WTC11 (cell line): ENCODE measurements around the gene MYO16. TPM values are rescaled to one million over a fixed set of nuclear protein-coding genes. Genes with fewer than 3 reads are reported as not detected.

Experiments used
- ATAC-seq: fragments of 200-7000 bp; cut with Tn5 transposase; 2 replicates; pipeline ENCODE4 v1.10.0; 2021; ENCODE audit warnings: mild to moderate bottlenecking, moderate library complexity
- CTCF ChIA-PET: fragments of 300-600 bp; sonication (Branson Sonifier 250); formaldehyde crosslinking; loops from one replicate; lab custom pipeline; 2021; ENCODE audit warnings: antibody characterized with exemption; lab: Charles Lee
- POLR2A ChIA-PET: fragments of 350-600 bp; sonication (Branson Sonifier 250); formaldehyde crosslinking; loops from one replicate; lab custom pipeline; 2021; ENCODE audit warnings: antibody characterized with exemption; lab: Charles Lee
- DNase-seq: peaks from one replicate; pipeline ENCODE4 v3.0.0; 2021; ENCODE audit warnings: low spot score
- H3K27ac Mint-ChIP-seq: 2 replicates; pipeline ENCODE4 v1.8.0; 2021; ENCODE audit warnings: mixed read lengths
- H3K27me3 Mint-ChIP-seq: 2 replicates; pipeline ENCODE4 v1.8.0; 2021; ENCODE audit warnings: low read depth, mild to moderate bottlenecking, moderate library complexity, mixed read lengths
- H3K36me3 Mint-ChIP-seq: 2 replicates; pipeline ENCODE4 v1.8.0; 2021; ENCODE audit warnings: mixed read lengths
- H3K4me1 Mint-ChIP-seq: 2 replicates; pipeline ENCODE4 v1.8.0; 2022; ENCODE audit warnings: mixed read lengths
- H3K4me3 Mint-ChIP-seq: 2 replicates; pipeline ENCODE4 v1.8.0; 2021; ENCODE audit warnings: mild to moderate bottlenecking, moderate library complexity, mixed read lengths
- H3K9me3 Mint-ChIP-seq: 2 replicates; pipeline ENCODE4 v1.8.0; 2021; ENCODE audit warnings: mixed read lengths
- ATF1 ChIP-seq: sonication (generic); formaldehyde crosslinking; IDR thresholded peaks from 2 replicates; pipeline ENCODE4 v1.8.1; 2023; ENCODE audit warnings: mild to moderate bottlenecking, moderate library complexity, missing genetic modification reagents
- ETV6 ChIP-seq: sonication (generic); formaldehyde crosslinking; IDR thresholded peaks from 2 replicates; pipeline ENCODE4 v1.8.1; 2022; ENCODE audit warnings: mild to moderate bottlenecking, missing genetic modification reagents
- GRHL2 ChIP-seq: fragments of 250-450 bp; sonication (Bioruptor Pico); IDR thresholded peaks from 2 replicates; pipeline ENCODE4 v1.8.0; 2022; ENCODE audit warnings: mild to moderate bottlenecking, moderate library complexity; ENCODE audit not compliant: insufficient replicate concordance, severe bottlenecking
- GTF2I ChIP-seq: fragments of 250-450 bp; sonication (Bioruptor Pico); conservative IDR thresholded peaks from 2 replicates; pipeline ENCODE4 v1.4.0; 2021; ENCODE audit warnings: mild to moderate bottlenecking
- KAT7 ChIP-seq: sonication (generic); formaldehyde crosslinking; IDR thresholded peaks from 2 replicates; pipeline ENCODE4 v1.8.1; 2023; ENCODE audit warnings: missing genetic modification reagents, mild to moderate bottlenecking, borderline replicate concordance
- MYBL2 ChIP-seq: sonication (generic); formaldehyde crosslinking; IDR thresholded peaks from 2 replicates; pipeline ENCODE4 v1.8.1; 2023; ENCODE audit warnings: mild to moderate bottlenecking, moderate library complexity, missing genetic modification reagents
- SMAD4 ChIP-seq: sonication (generic); formaldehyde crosslinking; IDR thresholded peaks from 2 replicates; pipeline ENCODE4 v1.8.0; 2022; ENCODE audit warnings: mild to moderate bottlenecking, missing genetic modification reagents
- TCF7 ChIP-seq: sonication (generic); formaldehyde crosslinking; IDR thresholded peaks from 2 replicates; pipeline ENCODE4 v1.8.0; 2022; ENCODE audit warnings: mild to moderate bottlenecking, low read depth, missing genetic modification reagents, moderate library complexity
- total RNA-seq: library from RNA; stranded (reverse); gene quantifications from 3 replicates; pipeline ENCODE4 v1.2.3, GENCODE V29; 2021
- TF ChIP-seq, protein P1 (sequence below): fragments of 250-450 bp; sonication (Bioruptor Pico); IDR thresholded peaks from 2 replicates; pipeline ENCODE4 v1.9.0; 2021; ENCODE audit warnings: moderate library complexity, mild to moderate bottlenecking, inconsistent platforms, borderline replicate concordance
- TF ChIP-seq, protein P2 (sequence below): fragments of 250-450 bp; sonication (Bioruptor Pico); IDR thresholded peaks from 2 replicates; pipeline ENCODE4 v1.8.0; 2021; ENCODE audit warnings: mild to moderate bottlenecking
- TF ChIP-seq, protein P3 (sequence below): sonication (generic); formaldehyde crosslinking; IDR thresholded peaks from 2 replicates; pipeline ENCODE4 v1.8.1; 2023; ENCODE audit warnings: mild to moderate bottlenecking, missing genetic modification reagents, borderline replicate concordance
- TF ChIP-seq, protein P4 (sequence below): sonication (generic); formaldehyde crosslinking; IDR thresholded peaks from 2 replicates; pipeline ENCODE4 v1.8.1; 2022; ENCODE audit warnings: mild to moderate bottlenecking, moderate library complexity, missing genetic modification reagents
- TF ChIP-seq, protein P5 (sequence below): sonication (generic); formaldehyde crosslinking; IDR thresholded peaks from 2 replicates; pipeline ENCODE4 v1.8.1; 2023; ENCODE audit warnings: mild to moderate bottlenecking, missing genetic modification reagents, moderate library complexity
- TF ChIP-seq, protein P6 (sequence below): sonication (generic); formaldehyde crosslinking; IDR thresholded peaks from 2 replicates; pipeline ENCODE4 v1.8.0; 2023; ENCODE audit warnings: missing genetic modification reagents, mild to moderate bottlenecking, borderline replicate concordance
- TF ChIP-seq, protein P7 (sequence below): sonication (generic); formaldehyde crosslinking; IDR thresholded peaks from 2 replicates; pipeline ENCODE4 v1.8.0; 2022; ENCODE audit warnings: mild to moderate bottlenecking, missing genetic modification reagents
- TF ChIP-seq, protein P8 (sequence below): sonication (generic); formaldehyde crosslinking; IDR thresholded peaks from 2 replicates; pipeline ENCODE4 v1.8.0; 2022; ENCODE audit warnings: mild to moderate bottlenecking, missing genetic modification reagents

MYO16 gene
- total RNA-seq, 1 experiment from 2014 or later = 0.09 TPM

DNA sequence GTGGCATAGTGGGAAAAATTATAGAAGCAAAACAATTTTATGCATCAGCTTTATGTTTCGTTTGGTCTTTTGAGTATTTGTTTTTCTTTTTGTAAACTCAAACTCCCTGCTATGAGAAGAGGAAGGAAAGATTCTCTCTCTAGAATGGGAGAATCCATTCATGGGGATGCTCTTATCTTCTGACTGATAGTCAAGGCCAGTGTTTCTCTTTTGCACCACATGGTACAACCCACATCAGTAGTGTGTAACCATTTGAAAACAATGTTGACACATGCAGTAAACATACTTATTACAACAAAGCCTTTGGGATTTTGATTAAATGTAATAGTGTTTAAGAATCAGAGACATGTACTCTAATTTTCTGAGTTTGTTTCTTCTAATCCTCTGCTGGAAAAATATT, 490.5 kb downstream of the MYO16 start (continued):
- TF ChIP-seq, protein P1, sequence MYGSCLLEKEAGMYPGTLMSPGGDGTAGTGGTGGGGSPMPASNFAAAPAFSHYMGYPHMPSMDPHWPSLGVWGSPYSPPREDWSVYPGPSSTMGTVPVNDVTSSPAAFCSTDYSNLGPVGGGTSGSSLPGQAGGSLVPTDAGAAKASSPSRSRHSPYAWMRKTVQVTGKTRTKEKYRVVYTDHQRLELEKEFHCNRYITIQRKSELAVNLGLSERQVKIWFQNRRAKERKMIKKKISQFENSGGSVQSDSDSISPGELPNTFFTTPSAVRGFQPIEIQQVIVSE = no peak
- TF ChIP-seq, protein P2, sequence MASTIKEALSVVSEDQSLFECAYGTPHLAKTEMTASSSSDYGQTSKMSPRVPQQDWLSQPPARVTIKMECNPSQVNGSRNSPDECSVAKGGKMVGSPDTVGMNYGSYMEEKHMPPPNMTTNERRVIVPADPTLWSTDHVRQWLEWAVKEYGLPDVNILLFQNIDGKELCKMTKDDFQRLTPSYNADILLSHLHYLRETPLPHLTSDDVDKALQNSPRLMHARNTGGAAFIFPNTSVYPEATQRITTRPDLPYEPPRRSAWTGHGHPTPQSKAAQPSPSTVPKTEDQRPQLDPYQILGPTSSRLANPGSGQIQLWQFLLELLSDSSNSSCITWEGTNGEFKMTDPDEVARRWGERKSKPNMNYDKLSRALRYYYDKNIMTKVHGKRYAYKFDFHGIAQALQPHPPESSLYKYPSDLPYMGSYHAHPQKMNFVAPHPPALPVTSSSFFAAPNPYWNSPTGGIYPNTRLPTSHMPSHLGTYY (CRISPR knock-in tag) = no peak
- TF ChIP-seq MYBL2 (no peak), ETV6 (no peak), KAT7 (CRISPR knock-in tag) (no peak), GRHL2 (no peak), SMAD4 (CRISPR knock-in tag) (no peak)
- TF ChIP-seq, protein P3, sequence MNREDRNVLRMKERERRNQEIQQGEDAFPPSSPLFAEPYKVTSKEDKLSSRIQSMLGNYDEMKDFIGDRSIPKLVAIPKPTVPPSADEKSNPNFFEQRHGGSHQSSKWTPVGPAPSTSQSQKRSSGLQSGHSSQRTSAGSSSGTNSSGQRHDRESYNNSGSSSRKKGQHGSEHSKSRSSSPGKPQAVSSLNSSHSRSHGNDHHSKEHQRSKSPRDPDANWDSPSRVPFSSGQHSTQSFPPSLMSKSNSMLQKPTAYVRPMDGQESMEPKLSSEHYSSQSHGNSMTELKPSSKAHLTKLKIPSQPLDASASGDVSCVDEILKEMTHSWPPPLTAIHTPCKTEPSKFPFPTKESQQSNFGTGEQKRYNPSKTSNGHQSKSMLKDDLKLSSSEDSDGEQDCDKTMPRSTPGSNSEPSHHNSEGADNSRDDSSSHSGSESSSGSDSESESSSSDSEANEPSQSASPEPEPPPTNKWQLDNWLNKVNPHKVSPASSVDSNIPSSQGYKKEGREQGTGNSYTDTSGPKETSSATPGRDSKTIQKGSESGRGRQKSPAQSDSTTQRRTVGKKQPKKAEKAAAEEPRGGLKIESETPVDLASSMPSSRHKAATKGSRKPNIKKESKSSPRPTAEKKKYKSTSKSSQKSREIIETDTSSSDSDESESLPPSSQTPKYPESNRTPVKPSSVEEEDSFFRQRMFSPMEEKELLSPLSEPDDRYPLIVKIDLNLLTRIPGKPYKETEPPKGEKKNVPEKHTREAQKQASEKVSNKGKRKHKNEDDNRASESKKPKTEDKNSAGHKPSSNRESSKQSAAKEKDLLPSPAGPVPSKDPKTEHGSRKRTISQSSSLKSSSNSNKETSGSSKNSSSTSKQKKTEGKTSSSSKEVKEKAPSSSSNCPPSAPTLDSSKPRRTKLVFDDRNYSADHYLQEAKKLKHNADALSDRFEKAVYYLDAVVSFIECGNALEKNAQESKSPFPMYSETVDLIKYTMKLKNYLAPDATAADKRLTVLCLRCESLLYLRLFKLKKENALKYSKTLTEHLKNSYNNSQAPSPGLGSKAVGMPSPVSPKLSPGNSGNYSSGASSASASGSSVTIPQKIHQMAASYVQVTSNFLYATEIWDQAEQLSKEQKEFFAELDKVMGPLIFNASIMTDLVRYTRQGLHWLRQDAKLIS = no peak
- TF ChIP-seq, all 79 proteins: peak for 0

DNA sequence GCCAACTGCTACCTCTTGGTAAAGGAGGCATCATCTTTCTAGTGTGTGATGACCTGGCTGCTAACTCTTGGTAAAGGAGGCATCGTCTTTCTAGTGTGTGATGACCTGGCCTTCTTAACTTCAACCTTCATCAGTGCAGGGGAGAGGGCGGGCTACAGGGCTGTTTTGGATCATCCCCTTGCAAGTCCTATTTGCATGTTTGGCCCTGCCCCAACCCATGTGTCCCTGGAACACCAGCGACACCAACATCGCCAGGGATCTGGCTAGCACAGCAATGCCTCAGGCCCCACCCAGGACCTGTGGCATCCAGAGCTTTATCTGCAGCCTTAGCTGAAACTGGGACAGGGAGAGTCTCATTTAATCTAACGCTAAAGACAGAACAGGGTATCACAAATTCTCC, 492.4 kb downstream of the MYO16 start:
- CTCF ChIA-PET = no interaction called here
- TF ChIP-seq ETV6 = no peak
- Mint-ChIP-seq H3K4me3 (no peak overlapping the region), H3K9me3 (no peaks in the 10 kb centered on the region), H3K27me3 (no peaks in the 10 kb centered on the region), H3K36me3 (no peaks in the 10 kb centered on the region), H3K4me1 (peaks cover 15% of the 10 kb centered on the region), H3K27ac (no peak overlapping the region)
- DNase-seq (no peak), ATAC-seq (peak; percentile 68)
- POLR2A ChIA-PET = no interaction called here

DNA sequence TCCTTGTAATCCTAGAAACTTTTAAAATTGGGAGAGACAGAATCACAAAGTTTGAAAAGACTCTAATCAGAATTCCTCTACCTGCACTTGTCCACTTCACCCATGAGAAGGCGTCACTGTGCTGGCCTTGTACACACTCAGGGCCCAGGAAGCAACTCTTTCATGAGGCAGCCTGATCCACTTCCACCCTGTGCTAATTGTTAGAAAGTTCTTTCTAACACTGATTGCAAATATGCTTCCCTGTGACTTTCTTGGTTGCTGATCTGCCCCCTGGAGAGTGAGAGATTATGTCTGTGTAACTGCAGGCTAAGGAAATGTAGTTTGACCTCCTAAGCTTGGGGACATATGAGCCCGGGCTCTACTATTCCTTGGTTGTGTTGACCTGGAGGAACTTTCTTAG, 494.6 kb downstream of the MYO16 start:
- ChIA-PET CTCF (no interaction called here), POLR2A (no interaction called here)
- no peaks in the 10 kb centered on the region for H3K27me3 Mint-ChIP-seq
- ATAC-seq = peak; percentile 71
- H3K9me3 Mint-ChIP-seq = no peaks in the 10 kb centered on the region
- DNase-seq = no peak
- H3K27ac Mint-ChIP-seq = no peak overlapping the region
- H3K4me1 Mint-ChIP-seq = peaks cover 19% of the 10 kb centered on the region
- H3K4me3 Mint-ChIP-seq = no peak overlapping the region
- no peaks in the 10 kb centered on the region for H3K36me3 Mint-ChIP-seq
- TF ChIP-seq, protein P4, sequence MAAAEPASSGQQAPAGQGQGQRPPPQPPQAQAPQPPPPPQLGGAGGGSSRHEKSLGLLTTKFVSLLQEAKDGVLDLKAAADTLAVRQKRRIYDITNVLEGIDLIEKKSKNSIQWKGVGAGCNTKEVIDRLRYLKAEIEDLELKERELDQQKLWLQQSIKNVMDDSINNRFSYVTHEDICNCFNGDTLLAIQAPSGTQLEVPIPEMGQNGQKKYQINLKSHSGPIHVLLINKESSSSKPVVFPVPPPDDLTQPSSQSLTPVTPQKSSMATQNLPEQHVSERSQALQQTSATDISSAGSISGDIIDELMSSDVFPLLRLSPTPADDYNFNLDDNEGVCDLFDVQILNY (CRISPR knock-in tag) = no peak
- TF ChIP-seq, protein P5, sequence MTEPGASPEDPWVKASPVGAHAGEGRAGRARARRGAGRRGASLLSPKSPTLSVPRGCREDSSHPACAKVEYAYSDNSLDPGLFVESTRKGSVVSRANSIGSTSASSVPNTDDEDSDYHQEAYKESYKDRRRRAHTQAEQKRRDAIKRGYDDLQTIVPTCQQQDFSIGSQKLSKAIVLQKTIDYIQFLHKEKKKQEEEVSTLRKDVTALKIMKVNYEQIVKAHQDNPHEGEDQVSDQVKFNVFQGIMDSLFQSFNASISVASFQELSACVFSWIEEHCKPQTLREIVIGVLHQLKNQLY (CRISPR knock-in tag) = no peak
- TF ChIP-seq, protein P6, sequence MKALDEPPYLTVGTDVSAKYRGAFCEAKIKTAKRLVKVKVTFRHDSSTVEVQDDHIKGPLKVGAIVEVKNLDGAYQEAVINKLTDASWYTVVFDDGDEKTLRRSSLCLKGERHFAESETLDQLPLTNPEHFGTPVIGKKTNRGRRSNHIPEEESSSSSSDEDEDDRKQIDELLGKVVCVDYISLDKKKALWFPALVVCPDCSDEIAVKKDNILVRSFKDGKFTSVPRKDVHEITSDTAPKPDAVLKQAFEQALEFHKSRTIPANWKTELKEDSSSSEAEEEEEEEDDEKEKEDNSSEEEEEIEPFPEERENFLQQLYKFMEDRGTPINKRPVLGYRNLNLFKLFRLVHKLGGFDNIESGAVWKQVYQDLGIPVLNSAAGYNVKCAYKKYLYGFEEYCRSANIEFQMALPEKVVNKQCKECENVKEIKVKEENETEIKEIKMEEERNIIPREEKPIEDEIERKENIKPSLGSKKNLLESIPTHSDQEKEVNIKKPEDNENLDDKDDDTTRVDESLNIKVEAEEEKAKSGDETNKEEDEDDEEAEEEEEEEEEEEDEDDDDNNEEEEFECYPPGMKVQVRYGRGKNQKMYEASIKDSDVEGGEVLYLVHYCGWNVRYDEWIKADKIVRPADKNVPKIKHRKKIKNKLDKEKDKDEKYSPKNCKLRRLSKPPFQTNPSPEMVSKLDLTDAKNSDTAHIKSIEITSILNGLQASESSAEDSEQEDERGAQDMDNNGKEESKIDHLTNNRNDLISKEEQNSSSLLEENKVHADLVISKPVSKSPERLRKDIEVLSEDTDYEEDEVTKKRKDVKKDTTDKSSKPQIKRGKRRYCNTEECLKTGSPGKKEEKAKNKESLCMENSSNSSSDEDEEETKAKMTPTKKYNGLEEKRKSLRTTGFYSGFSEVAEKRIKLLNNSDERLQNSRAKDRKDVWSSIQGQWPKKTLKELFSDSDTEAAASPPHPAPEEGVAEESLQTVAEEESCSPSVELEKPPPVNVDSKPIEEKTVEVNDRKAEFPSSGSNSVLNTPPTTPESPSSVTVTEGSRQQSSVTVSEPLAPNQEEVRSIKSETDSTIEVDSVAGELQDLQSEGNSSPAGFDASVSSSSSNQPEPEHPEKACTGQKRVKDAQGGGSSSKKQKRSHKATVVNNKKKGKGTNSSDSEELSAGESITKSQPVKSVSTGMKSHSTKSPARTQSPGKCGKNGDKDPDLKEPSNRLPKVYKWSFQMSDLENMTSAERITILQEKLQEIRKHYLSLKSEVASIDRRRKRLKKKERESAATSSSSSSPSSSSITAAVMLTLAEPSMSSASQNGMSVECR (CRISPR knock-in tag) = no peak
- TF ChIP-seq, protein P7, sequence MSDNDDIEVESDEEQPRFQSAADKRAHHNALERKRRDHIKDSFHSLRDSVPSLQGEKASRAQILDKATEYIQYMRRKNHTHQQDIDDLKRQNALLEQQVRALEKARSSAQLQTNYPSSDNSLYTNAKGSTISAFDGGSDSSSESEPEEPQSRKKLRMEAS (CRISPR knock-in tag) = no peak
- TF ChIP-seq KAT7 (CRISPR knock-in tag) (no peak), TCF7 (CRISPR knock-in tag) (no peak), ATF1 (CRISPR knock-in tag) (no peak), GTF2I (CRISPR knock-in tag) (no peak)
- TF ChIP-seq, protein P8, sequence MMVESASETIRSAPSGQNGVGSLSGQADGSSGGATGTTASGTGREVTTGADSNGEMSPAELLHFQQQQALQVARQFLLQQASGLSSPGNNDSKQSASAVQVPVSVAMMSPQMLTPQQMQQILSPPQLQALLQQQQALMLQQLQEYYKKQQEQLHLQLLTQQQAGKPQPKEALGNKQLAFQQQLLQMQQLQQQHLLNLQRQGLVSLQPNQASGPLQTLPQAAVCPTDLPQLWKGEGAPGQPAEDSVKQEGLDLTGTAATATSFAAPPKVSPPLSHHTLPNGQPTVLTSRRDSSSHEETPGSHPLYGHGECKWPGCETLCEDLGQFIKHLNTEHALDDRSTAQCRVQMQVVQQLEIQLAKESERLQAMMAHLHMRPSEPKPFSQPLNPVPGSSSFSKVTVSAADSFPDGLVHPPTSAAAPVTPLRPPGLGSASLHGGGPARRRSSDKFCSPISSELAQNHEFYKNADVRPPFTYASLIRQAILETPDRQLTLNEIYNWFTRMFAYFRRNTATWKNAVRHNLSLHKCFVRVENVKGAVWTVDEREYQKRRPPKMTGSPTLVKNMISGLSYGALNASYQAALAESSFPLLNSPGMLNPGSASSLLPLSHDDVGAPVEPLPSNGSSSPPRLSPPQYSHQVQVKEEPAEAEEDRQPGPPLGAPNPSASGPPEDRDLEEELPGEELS = no peak
